MG63 (cell line): ENCODE measurements around the gene SNRPA1. TPM values are rescaled to one million over a fixed set of nuclear protein-coding genes. Genes with fewer than 3 reads are reported as not detected.

Experiments used
- DNase-seq: peaks from one replicate; pipeline ENCODE4 v3.0.0-alpha.2; 2020
- H3K27me3 ChIP-seq: fragments of 250-450 bp; sonication (Bioruptor Pico); 2 replicates; pipeline ENCODE4 v1.5.1; 2020; ENCODE audit warnings: mild to moderate bottlenecking, moderate library complexity
- H3K36me3 ChIP-seq: fragments of 250-450 bp; sonication (Bioruptor Pico); 2 replicates; pipeline ENCODE4 v1.5.1; 2020; ENCODE audit warnings: mild to moderate bottlenecking, moderate library complexity
- H3K4me3 ChIP-seq: fragments of 250-450 bp; sonication (Bioruptor Pico); 2 replicates; pipeline ENCODE4 v1.5.1; 2020; ENCODE audit warnings: mild to moderate bottlenecking, moderate library complexity
- H3K9me3 ChIP-seq: fragments of 250-450 bp; sonication (Bioruptor Pico); 2 replicates; pipeline ENCODE4 v1.5.1; 2020; ENCODE audit warnings: mild to moderate bottlenecking, moderate library complexity
- total RNA-seq: library from RNA; depleted of rRNA; stranded (reverse); fragments of >200 nt; shearing (Covaris generic); gene quantifications from 2 replicates; pipeline ENCODE4 v1.2.3, GENCODE V29; 2014; ENCODE audit warnings: low replicate concordance; rRNA removed

The SNRPA1 gene
- total RNA-seq, 1 experiment from 2014 or later: 134 TPM

DNA sequence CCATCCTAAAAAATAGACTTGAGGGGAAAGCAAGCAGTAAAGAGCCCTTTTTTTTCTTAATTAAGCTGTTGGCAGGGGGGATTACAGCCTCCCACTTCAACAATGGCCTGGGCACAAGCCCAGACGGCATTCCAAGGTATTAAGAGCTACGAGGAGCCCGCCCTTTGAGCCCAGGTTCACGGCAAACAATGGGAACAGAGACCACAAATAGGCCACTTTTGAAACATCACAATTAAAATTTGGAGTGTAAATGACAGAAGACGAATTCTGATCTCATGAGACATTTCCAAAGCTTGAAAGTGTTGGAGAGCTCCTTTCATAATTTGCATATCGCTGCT, 52.1 kb downstream of the SNRPA1 start:
- Histone ChIP-seq H3K36me3 (peaks cover 80% of the 10 kb centered on the region), H3K9me3 (no peaks in the 10 kb centered on the region), H3K4me3 (no peak overlapping the region), H3K27me3 (no peaks in the 10 kb centered on the region)
- no peak for DNase-seq

DNA sequence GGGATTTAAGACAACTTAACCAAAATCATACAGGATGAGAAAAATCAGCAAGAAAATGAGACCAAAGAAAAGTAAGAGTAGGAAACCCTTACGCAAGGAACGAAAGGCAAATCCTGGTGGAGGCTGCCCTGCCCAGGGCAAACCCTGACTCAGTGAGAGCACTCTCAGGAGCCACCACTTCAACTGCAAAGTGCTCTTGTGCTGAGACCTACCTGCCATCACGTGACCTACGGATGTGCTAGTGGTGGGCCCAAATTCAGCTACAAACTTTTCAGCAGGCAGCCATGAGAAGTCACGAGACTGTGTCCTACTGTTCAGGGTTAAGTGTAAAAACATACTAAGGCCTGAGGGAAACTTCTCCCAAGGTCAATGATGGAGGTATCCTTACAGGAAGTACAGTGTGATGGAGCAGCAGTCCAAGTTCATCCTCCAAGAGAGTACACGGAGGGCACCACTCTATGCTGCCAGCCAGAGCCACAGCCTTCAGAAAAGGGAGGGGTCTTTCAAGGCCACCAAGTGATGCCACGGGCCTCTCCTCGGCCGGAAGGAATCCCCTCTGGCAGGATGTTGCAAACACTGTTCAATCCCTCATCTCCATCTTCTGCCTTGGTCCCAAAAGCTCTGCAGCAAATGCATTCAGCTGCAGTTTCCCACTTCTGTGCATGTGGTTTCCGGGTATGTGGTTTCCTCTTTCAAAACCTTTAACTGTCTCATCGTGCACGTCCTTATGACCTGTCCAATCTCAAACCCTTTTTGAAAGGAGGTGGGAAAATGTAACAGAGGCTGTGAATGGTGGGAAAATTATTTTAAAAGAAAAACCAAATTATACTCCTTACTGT, 52.7 kb downstream of the SNRPA1 start:
- no peak overlapping the region for H3K4me3 ChIP-seq
- H3K27me3 ChIP-seq: no peaks in the 10 kb centered on the region
- H3K36me3 ChIP-seq: peaks cover 80% of the 10 kb centered on the region
- DNase-seq: no peak
- H3K9me3 ChIP-seq: no peaks in the 10 kb centered on the region

DNA sequence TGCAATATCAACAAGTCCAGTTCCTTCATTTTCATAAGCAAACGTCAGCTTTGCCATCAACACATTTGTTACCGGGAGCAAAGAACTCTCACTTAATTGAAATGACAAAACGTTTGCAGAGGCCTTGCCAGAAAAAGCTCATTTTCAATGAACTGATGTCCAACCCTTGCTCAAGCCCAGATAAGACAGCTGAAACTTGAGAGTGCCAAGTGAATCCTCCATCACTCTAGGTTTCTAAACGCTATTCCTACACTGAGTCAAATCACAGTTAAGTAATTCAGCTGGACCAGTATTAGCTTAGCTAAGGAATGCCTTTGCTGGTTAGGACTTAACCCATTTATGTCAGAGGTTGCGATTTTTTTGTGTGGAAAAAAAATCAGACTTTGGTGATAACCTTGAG, 54.7 kb downstream of the SNRPA1 start:
- Histone ChIP-seq H3K27me3 (no peaks in the 10 kb centered on the region), H3K4me3 (no peak overlapping the region), H3K36me3 (peaks cover 74% of the 10 kb centered on the region), H3K9me3 (no peaks in the 10 kb centered on the region)
- DNase-seq: no peak

DNA sequence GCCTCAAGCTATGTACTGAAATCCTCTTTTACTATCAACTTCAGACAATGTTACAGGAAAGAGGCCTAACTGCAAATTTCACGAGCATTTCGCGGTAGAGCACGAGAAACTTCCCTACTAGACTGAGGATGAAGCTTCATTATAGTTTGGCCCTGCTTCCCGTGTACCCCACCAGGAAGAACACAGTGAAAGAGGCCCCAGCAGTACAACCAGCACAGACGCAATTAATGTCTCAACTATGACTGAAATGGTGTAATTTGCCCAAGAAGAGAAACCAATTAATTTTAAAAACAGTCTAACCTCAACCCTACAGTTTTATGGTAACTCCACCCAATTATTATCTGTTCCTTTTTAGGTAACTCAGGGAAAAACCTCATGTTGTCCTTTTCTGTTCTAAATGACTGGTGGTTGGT, 55.3 kb downstream of the SNRPA1 start:
- Histone ChIP-seq H3K27me3 (no peaks in the 10 kb centered on the region), H3K36me3 (peaks cover 77% of the 10 kb centered on the region), H3K4me3 (no peak overlapping the region), H3K9me3 (no peaks in the 10 kb centered on the region)
- no peak for DNase-seq

DNA sequence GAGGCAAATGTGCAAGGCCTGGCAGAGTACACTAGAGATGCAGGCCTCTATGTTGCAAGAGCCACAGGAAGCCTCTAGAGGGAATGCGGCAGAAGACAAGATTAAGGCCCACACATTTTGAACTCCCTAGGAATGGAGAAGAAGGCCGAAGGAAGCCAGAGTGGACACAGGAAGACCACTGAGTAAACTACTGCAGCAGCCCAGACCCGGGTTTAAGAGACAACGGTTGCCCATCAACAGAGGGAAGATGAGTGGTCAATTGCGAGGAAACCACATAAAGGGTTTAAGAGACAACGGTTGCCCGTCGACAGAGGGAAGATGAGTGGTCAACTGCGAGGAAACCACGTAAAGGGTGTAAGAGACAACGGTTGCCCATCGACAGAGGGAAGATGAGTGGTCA, 57.8 kb downstream of the SNRPA1 start:
- DNase-seq: no peak
- no peaks in the 10 kb centered on the region for H3K27me3 ChIP-seq
- H3K9me3 ChIP-seq: no peaks in the 10 kb centered on the region
- H3K4me3 ChIP-seq: no peak overlapping the region
- peaks cover 87% of the 10 kb centered on the region for H3K36me3 ChIP-seq

DNA sequence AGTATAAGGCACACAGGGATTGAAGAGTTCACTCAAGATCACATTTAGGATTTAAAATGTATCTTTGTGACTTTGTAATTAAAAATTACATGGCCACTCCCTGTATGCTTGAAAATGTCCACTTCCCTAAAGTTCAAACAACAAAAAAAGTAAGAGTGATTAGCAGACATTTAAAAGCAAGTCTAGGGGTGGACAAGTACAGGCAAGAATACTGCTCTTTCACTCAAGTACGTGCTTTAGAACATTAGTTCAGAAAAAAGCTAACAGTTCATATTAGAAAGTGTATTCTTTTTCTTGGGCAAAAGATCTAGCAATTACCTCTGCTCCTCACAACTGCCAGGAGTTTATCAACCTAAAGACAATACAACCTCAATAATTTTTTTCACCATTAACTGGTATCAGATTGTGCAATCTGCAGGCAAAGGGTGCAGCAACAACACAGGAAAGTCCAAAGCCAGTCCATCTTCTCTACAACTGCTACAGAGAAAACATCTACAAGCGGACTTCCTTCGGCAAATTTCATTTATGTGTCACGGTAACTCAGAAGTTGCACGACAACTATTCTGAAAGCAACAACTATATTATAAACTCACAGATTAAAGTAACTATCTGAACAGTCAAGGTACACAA, 61.3 kb downstream of the SNRPA1 start:
- Histone ChIP-seq H3K36me3 (peaks cover 93% of the 10 kb centered on the region), H3K4me3 (no peak overlapping the region), H3K27me3 (no peaks in the 10 kb centered on the region), H3K9me3 (peaks cover 11% of the 10 kb centered on the region)
- no peak for DNase-seq

DNA sequence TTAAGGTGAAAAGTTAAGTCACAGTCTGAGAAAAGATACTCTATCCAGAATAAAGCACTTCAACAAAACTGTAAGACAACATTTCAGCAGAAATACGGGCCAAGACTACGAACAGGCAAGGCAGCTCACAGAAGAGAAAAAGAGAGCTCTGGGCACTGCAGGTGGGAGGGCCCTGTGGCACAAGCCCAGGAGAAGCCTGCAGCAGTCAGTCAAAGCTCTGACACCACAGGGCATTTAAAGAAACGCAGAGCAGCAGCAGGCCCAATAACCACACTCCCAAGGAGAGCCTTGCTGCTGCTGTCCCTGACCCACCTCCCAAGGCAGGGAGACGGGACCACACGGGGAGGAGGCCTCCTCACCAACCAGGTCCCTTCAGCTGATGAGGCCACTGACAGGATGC, 62.4 kb downstream of the SNRPA1 start:
- no peak for DNase-seq
- peaks cover 93% of the 10 kb centered on the region for H3K36me3 ChIP-seq
- H3K4me3 ChIP-seq: no peak overlapping the region
- H3K9me3 ChIP-seq: peaks cover 19% of the 10 kb centered on the region
- no peaks in the 10 kb centered on the region for H3K27me3 ChIP-seq

Other genes starting within 250 kb of the SNRPA1 start
- 9.5 and 11.0 TPM in 2 replicates for gene CHSY1, start 43.2 kb downstream of the SNRPA1 start, total RNA-seq
- 131 and 133 TPM in 2 replicates for gene SELENOS, start 17.8 kb downstream of the SNRPA1 start, total RNA-seq
- 31.3 and 48.8 TPM in 2 replicates for gene PCSK6, start 194.5 kb upstream of the SNRPA1 start, total RNA-seq